ENCODE measurements around the gene CTDSPL.
A peak's percentile ranks its signal among the peaks of the same experiment; 100 is the strongest.

CTDSPL gene

GRCh38 chr3:37912052-37912733 is 50.5 kb downstream of the CTDSPL start:
- peak; percentile 30 for DNase-seq
- H3K56ac ChIP-seq (ENCODE audit: low read length): no peak overlapping the region
- H2BK15ac ChIP-seq (replicated peaks; ENCODE audit: low read depth): no peak overlapping the region
- H3K18ac ChIP-seq (ENCODE audit: low read length): no peak overlapping the region
- H4K5ac ChIP-seq (ENCODE audit: low read length): no peak overlapping the region
- H3K4ac ChIP-seq (ENCODE audit: low read depth, low read length): no peak overlapping the region
- H3K4me3 ChIP-seq (ENCODE audit: low read length): no peak overlapping the region
- no peak overlapping the region for H3K4me2 ChIP-seq (ENCODE audit: low read length)
- no peaks in the 10 kb centered on the region for H3K4me1 ChIP-seq (ENCODE audit: control insufficient read depth, low read depth, low read length)
- H3K27ac ChIP-seq (ENCODE audit: low read depth, low read length): no peak overlapping the region
- H3K27me3 ChIP-seq (ENCODE audit: insufficient read depth, low read length, poor library complexity): no peaks in the 10 kb centered on the region
- H3K9ac ChIP-seq (ENCODE audit: low read length): no peak overlapping the region
- no CpG with 5 or more reads among the region's 9 CpGs for WGBS (ENCODE audit: extremely low coverage, insufficient coverage, low lambda C conversion rate)
- H3K79me1 ChIP-seq (ENCODE audit: low read length): no peaks in the 10 kb centered on the region
- H4K8ac ChIP-seq (ENCODE audit: low read depth, low read length): no peak overlapping the region
- no peak overlapping the region for H2BK5ac ChIP-seq (ENCODE audit: low read length)
- H3K79me2 ChIP-seq (ENCODE audit: control insufficient read depth, insufficient read depth, low read length): no peaks in the 10 kb centered on the region
- H2AK5ac ChIP-seq (ENCODE audit: low read length): no peak overlapping the region
- H2BK120ac ChIP-seq (ENCODE audit: low read depth, low read length): no peak overlapping the region
- no peaks in the 10 kb centered on the region for H3K36me3 ChIP-seq (ENCODE audit: control insufficient read depth, insufficient read depth, low read length)
- H3K23ac ChIP-seq (ENCODE audit: low read length): no peak overlapping the region

- H3K36me3 ChIP-seq (ENCODE audit: control insufficient read depth, insufficient read depth, low read length): no peaks in the 10 kb centered on the region
- H4K8ac ChIP-seq (ENCODE audit: low read depth, low read length): no peak overlapping the region
- H4K5ac ChIP-seq (ENCODE audit: low read length): no peak overlapping the region
- no peaks in the 10 kb centered on the region for H3K79me2 ChIP-seq (ENCODE audit: control insufficient read depth, insufficient read depth, low read length)
- H3K4me3 ChIP-seq (ENCODE audit: low read length): no peak overlapping the region
- no peaks in the 10 kb centered on the region for H3K79me1 ChIP-seq (ENCODE audit: low read length)
- WGBS (ENCODE audit: extremely low coverage, insufficient coverage, low lambda C conversion rate): no CpG with 5 or more reads among the region's 4 CpGs
- no peaks in the 10 kb centered on the region for H3K27me3 ChIP-seq (ENCODE audit: insufficient read depth, low read length, poor library complexity)
- H2AK5ac ChIP-seq (ENCODE audit: low read length): no peak overlapping the region
- H2BK5ac ChIP-seq (ENCODE audit: low read length): no peak overlapping the region
- no peak overlapping the region for H3K9ac ChIP-seq (ENCODE audit: low read length)
- H3K27ac ChIP-seq (ENCODE audit: low read depth, low read length): no peak overlapping the region
- H2BK15ac ChIP-seq (replicated peaks; ENCODE audit: low read depth): no peak overlapping the region
- DNase-seq: no peak
- H3K56ac ChIP-seq (ENCODE audit: low read length): no peak overlapping the region
- H3K4me1 ChIP-seq (ENCODE audit: control insufficient read depth, low read depth, low read length): no peaks in the 10 kb centered on the region
- no peak overlapping the region for H3K4me2 ChIP-seq (ENCODE audit: low read length)
- H3K23ac ChIP-seq (ENCODE audit: low read length): no peak overlapping the region
- H3K18ac ChIP-seq (ENCODE audit: low read length): no peak overlapping the region
- H2BK120ac ChIP-seq (ENCODE audit: low read depth, low read length): no peak overlapping the region
- H3K4ac ChIP-seq (ENCODE audit: low read depth, low read length): no peak overlapping the region
Measured at GRCh38 chr3:37913522-37913921, 51.8 kb downstream of the CTDSPL start.

DNA sequence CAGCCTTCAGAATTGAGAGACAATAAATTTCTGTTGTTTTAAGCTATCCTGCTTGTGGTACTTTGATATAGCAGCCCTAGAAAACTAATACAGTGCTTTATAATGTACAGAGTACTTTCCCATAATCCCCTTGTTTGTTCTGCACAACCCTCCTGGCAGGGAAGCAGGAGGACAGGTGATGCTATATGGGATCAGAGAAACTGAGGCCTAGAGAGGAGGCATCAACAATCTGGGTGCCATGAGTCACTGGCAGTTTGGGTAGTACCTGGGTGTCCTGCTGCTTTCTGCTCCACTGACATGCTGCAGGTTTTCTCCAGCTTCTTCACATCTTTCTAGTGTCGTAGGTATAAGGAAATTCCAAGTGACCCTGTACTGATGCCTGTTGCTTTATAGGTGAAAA is 55.0 kb downstream of the CTDSPL start:
- Histone ChIP-seq H2BK5ac (ENCODE audit: low read length) (no peak overlapping the region), H3K18ac (ENCODE audit: low read length) (no peak overlapping the region), H3K79me1 (ENCODE audit: low read length) (no peaks in the 10 kb centered on the region), H3K79me2 (ENCODE audit: control insufficient read depth, insufficient read depth, low read length) (no peaks in the 10 kb centered on the region), H2BK120ac (ENCODE audit: low read depth, low read length) (no peak overlapping the region), H3K56ac (ENCODE audit: low read length) (no peak overlapping the region), H3K23ac (ENCODE audit: low read length) (no peak overlapping the region), H3K4ac (ENCODE audit: low read depth, low read length) (no peak overlapping the region), H3K4me1 (ENCODE audit: control insufficient read depth, low read depth, low read length) (no peaks in the 10 kb centered on the region), H3K4me2 (ENCODE audit: low read length) (no peak overlapping the region), H2AK5ac (ENCODE audit: low read length) (no peak overlapping the region), H3K27me3 (ENCODE audit: insufficient read depth, low read length, poor library complexity) (no peaks in the 10 kb centered on the region), H3K27ac (ENCODE audit: low read depth, low read length) (no peak overlapping the region), H3K9ac (ENCODE audit: low read length) (no peak overlapping the region), H3K4me3 (ENCODE audit: low read length) (no peak overlapping the region), H2BK15ac (replicated peaks; ENCODE audit: low read depth) (no peak overlapping the region), H4K5ac (ENCODE audit: low read length) (no peak overlapping the region), H3K36me3 (ENCODE audit: control insufficient read depth, insufficient read depth, low read length) (no peaks in the 10 kb centered on the region), H4K8ac (ENCODE audit: low read depth, low read length) (no peak overlapping the region)
- no peak for DNase-seq
- WGBS (ENCODE audit: extremely low coverage, insufficient coverage, low lambda C conversion rate): no CpG with 5 or more reads among the region's 1 CpG

DNA sequence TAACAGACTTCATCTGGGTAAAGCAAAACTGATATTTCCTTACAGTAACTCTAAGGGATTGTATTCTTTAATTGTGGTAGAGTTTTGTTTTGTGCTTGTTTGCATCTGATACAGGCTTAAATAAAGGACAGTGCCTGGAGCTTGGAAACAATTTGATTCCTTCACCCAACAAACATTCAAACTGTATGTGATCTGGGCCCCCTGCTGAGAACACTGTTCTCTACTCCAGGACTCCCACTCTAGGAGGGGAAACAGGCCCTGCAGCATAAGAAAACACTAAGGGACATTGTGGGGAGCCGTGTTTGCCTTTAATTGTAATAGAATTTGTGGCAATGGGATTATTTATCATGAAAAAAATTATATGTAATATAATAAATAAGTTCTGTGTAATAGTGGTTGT is 56.9 kb downstream of the CTDSPL start:
- no peak for DNase-seq
- H3K27ac ChIP-seq (ENCODE audit: low read depth, low read length): no peak overlapping the region
- H3K79me2 ChIP-seq (ENCODE audit: control insufficient read depth, insufficient read depth, low read length): no peaks in the 10 kb centered on the region
- H2BK120ac ChIP-seq (ENCODE audit: low read depth, low read length): no peak overlapping the region
- no peak overlapping the region for H2AK5ac ChIP-seq (ENCODE audit: low read length)
- no peak overlapping the region for H4K5ac ChIP-seq (ENCODE audit: low read length)
- no peaks in the 10 kb centered on the region for H3K79me1 ChIP-seq (ENCODE audit: low read length)
- H3K18ac ChIP-seq (ENCODE audit: low read length): no peak overlapping the region
- H3K56ac ChIP-seq (ENCODE audit: low read length): no peak overlapping the region
- no peak overlapping the region for H2BK15ac ChIP-seq (replicated peaks; ENCODE audit: low read depth)
- H2BK5ac ChIP-seq (ENCODE audit: low read length): no peak overlapping the region
- H3K4ac ChIP-seq (ENCODE audit: low read depth, low read length): no peak overlapping the region
- no CpG with 5 or more reads among the region's 1 CpG for WGBS (ENCODE audit: extremely low coverage, insufficient coverage, low lambda C conversion rate)
- H3K4me2 ChIP-seq (ENCODE audit: low read length): no peak overlapping the region
- H3K23ac ChIP-seq (ENCODE audit: low read length): no peak overlapping the region
- no peaks in the 10 kb centered on the region for H3K4me1 ChIP-seq (ENCODE audit: control insufficient read depth, low read depth, low read length)
- H3K4me3 ChIP-seq (ENCODE audit: low read length): no peak overlapping the region
- H4K8ac ChIP-seq (ENCODE audit: low read depth, low read length): no peak overlapping the region
- H3K27me3 ChIP-seq (ENCODE audit: insufficient read depth, low read length, poor library complexity): no peaks in the 10 kb centered on the region
- no peaks in the 10 kb centered on the region for H3K36me3 ChIP-seq (ENCODE audit: control insufficient read depth, insufficient read depth, low read length)
- H3K9ac ChIP-seq (ENCODE audit: low read length): no peak overlapping the region

DNA sequence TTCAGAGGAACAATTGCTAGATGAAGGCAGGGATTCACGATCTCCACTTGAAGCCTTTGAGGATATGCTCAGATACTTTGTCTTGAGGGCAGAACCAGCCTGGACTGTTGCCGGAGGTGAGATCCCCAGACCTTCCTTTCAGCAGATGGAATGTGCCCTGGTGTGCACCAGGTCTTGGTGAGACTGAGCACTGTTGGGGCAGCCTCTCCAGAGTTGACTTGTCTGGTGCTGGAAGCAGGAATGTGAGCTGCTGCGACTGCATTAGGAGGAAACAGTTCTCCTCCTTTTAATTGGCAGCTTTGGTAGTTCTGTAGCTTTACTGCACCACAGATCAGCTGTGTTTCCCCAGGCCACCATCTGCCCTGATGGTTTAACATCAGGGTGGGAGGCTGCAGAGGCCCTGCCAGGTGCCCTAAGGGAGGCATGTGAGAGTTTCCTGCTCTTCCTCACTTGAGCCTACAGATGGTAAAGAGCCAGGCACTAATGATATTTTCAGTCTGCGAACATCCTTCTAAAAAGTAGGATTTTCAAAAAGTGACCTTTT is 58.5 kb downstream of the CTDSPL start:
- no peak overlapping the region for H2BK5ac ChIP-seq (ENCODE audit: low read length)
- H4K8ac ChIP-seq (ENCODE audit: low read depth, low read length): no peak overlapping the region
- DNase-seq: no peak
- WGBS (ENCODE audit: extremely low coverage, insufficient coverage, low lambda C conversion rate): no CpG with 5 or more reads among the region's 4 CpGs
- no peak overlapping the region for H3K27ac ChIP-seq (ENCODE audit: low read depth, low read length)
- H3K4me2 ChIP-seq (ENCODE audit: low read length): no peak overlapping the region
- H3K9ac ChIP-seq (ENCODE audit: low read length): no peak overlapping the region
- H3K36me3 ChIP-seq (ENCODE audit: control insufficient read depth, insufficient read depth, low read length): no peaks in the 10 kb centered on the region
- H2AK5ac ChIP-seq (ENCODE audit: low read length): no peak overlapping the region
- H3K4me1 ChIP-seq (ENCODE audit: control insufficient read depth, low read depth, low read length): no peaks in the 10 kb centered on the region
- no peak overlapping the region for H4K5ac ChIP-seq (ENCODE audit: low read length)
- no peak overlapping the region for H3K56ac ChIP-seq (ENCODE audit: low read length)
- no peak overlapping the region for H3K18ac ChIP-seq (ENCODE audit: low read length)
- H2BK15ac ChIP-seq (replicated peaks; ENCODE audit: low read depth): no peak overlapping the region
- H3K4ac ChIP-seq (ENCODE audit: low read depth, low read length): no peak overlapping the region
- H3K27me3 ChIP-seq (ENCODE audit: insufficient read depth, low read length, poor library complexity): no peaks in the 10 kb centered on the region
- no peaks in the 10 kb centered on the region for H3K79me2 ChIP-seq (ENCODE audit: control insufficient read depth, insufficient read depth, low read length)
- no peak overlapping the region for H3K23ac ChIP-seq (ENCODE audit: low read length)
- H3K4me3 ChIP-seq (ENCODE audit: low read length): no peak overlapping the region
- no peak overlapping the region for H2BK120ac ChIP-seq (ENCODE audit: low read depth, low read length)
- H3K79me1 ChIP-seq (ENCODE audit: low read length): no peaks in the 10 kb centered on the region

DNA sequence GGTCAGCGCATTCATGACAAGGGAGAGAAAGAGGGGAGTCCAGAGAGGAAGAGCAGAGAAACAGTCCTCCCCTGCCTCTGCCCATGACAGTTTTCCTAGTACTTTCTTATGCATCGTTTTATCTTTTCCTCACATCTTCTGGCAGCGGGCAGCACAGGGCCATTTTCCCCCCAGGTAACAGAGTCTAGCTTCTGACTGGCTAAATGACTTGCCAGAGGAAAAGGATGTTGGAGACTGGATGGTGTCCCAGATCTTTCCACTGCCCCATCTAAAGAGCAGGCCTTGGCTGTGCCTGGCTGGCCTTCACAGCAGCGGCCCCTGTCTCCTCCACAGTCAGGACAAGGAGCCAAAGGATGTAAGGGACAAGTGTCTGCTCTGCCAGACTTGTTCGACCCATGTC is 59.3 kb downstream of the CTDSPL start:
- WGBS (ENCODE audit: extremely low coverage, insufficient coverage, low lambda C conversion rate): no CpG with 5 or more reads among the region's 5 CpGs
- Histone ChIP-seq H3K9ac (ENCODE audit: low read length) (no peak overlapping the region), H3K79me1 (ENCODE audit: low read length) (no peaks in the 10 kb centered on the region), H3K27me3 (ENCODE audit: insufficient read depth, low read length, poor library complexity) (no peaks in the 10 kb centered on the region), H4K5ac (ENCODE audit: low read length) (no peak overlapping the region), H3K56ac (ENCODE audit: low read length) (no peak overlapping the region), H2BK120ac (ENCODE audit: low read depth, low read length) (no peak overlapping the region), H3K27ac (ENCODE audit: low read depth, low read length) (no peak overlapping the region), H3K79me2 (ENCODE audit: control insufficient read depth, insufficient read depth, low read length) (no peaks in the 10 kb centered on the region), H2AK5ac (ENCODE audit: low read length) (no peak overlapping the region), H3K4me2 (ENCODE audit: low read length) (no peak overlapping the region), H3K4me1 (ENCODE audit: control insufficient read depth, low read depth, low read length) (no peaks in the 10 kb centered on the region), H2BK15ac (replicated peaks; ENCODE audit: low read depth) (no peak overlapping the region), H3K4ac (ENCODE audit: low read depth, low read length) (no peak overlapping the region), H3K4me3 (ENCODE audit: low read length) (no peak overlapping the region), H4K8ac (ENCODE audit: low read depth, low read length) (no peak overlapping the region), H3K36me3 (ENCODE audit: control insufficient read depth, insufficient read depth, low read length) (no peaks in the 10 kb centered on the region), H3K18ac (ENCODE audit: low read length) (no peak overlapping the region), H3K23ac (ENCODE audit: low read length) (no peak overlapping the region), H2BK5ac (ENCODE audit: low read length) (no peak overlapping the region)
- no peak for DNase-seq
